SU-DHL-6 (cell line): ENCODE measurements around the gene PGAM2.

ENCODE experiments used
- H2AFZ ChIP-seq: fragments of 200-600 bp; sonication (generic); 2 replicates; pipeline ENCODE4 v1.6.1; 2014; ENCODE audit warnings: low read depth, mild to moderate bottlenecking, moderate library complexity, mixed read lengths, antibody characterized with exemption, low read length; ENCODE audit not compliant: severe bottlenecking
- H3F3A ChIP-seq: fragments of 200-600 bp; shearing (Covaris generic); 2 replicates; pipeline ENCODE4 v1.6.0; 2016; ENCODE audit warnings: antibody characterized with exemption, mild to moderate bottlenecking; ENCODE audit not compliant: insufficient read depth
- H3K27ac ChIP-seq: fragments of 200-600 bp; sonication (generic); 2 replicates; pipeline ENCODE4 v1.5.1; 2016; ENCODE audit warnings: low read depth, mild to moderate bottlenecking, low read length, moderate library complexity, mixed read lengths
- H3K27me3 ChIP-seq: fragments of 200-600 bp; sonication (generic), shearing (Covaris generic); 2 replicates; pipeline ENCODE4 v1.6.0; 2014; ENCODE audit warnings: mild to moderate bottlenecking, low read length
- H3K36me3 ChIP-seq: fragments of 200-600 bp; sonication (generic); 2 replicates; pipeline ENCODE4 v1.6.1; 2014; ENCODE audit warnings: mild to moderate bottlenecking, low read length, mixed read lengths
- H3K4me2 ChIP-seq: fragments of 300-600, 200-600 bp; shearing (Covaris generic), sonication (generic); 2 replicates; pipeline ENCODE4 v1.6.0; 2014; ENCODE audit warnings: low read length, low read depth, mild to moderate bottlenecking; ENCODE audit not compliant: poor library complexity, severe bottlenecking
- H3K4me3 ChIP-seq: fragments of 200-600 bp; sonication (generic); 2 replicates; pipeline ENCODE4 v1.5.1; 2014; ENCODE audit warnings: antibody characterized with exemption, low read length, mild to moderate bottlenecking, mixed read lengths; ENCODE audit not compliant: insufficient read depth, poor library complexity, severe bottlenecking
- H3K79me2 ChIP-seq: fragments of 200-600 bp; sonication (generic); 2 replicates; pipeline ENCODE4 v1.6.1; 2014; ENCODE audit warnings: mild to moderate bottlenecking, low read length, moderate library complexity; ENCODE audit not compliant: insufficient read depth
- H3K9ac ChIP-seq: fragments of 200-600 bp; sonication (generic); 2 replicates; pipeline ENCODE4 v1.7.0; 2014; ENCODE audit warnings: mild to moderate bottlenecking, low read length
- H3K9me2 ChIP-seq: fragments of 200-600 bp; sonication (generic); replicated peaks from 2 replicates; pipeline ENCODE4 v1.6.1; 2014; ENCODE audit warnings: low read length; ENCODE audit not compliant: insufficient read depth
- H3K9me3 ChIP-seq: fragments of 200-600 bp; sonication (generic); 2 replicates; pipeline ENCODE4 v1.6.1; 2014; ENCODE audit warnings: low read length, mixed read lengths; ENCODE audit not compliant: insufficient read depth
- H4K20me1 ChIP-seq: fragments of 200-600 bp; sonication (generic); 2 replicates; pipeline ENCODE4 v1.6.1; 2014; ENCODE audit warnings: low read depth, mild to moderate bottlenecking, antibody characterized with exemption, low read length, moderate library complexity, mixed read lengths
- EZH2phosphoT487 ChIP-seq: fragments of 200-600 bp; sonication (generic), shearing (Covaris generic); conservative IDR thresholded peaks from 2 replicates; pipeline ENCODE4 v1.6.1; 2018; ENCODE audit warnings: mild to moderate bottlenecking, antibody characterized with exemption, low read length, moderate library complexity, mixed read lengths
- TF ChIP-seq, protein P1 (sequence below): fragments of 200-600 bp; sonication (generic); IDR thresholded peaks from one replicate; pipeline ENCODE4 v1.5.1; 2017; ENCODE audit warnings: antibody characterized with exemption, mild to moderate bottlenecking, low read length, moderate library complexity; ENCODE audit not compliant: insufficient read depth, poor library complexity, severe bottlenecking

Gene PGAM2

GRCh38 chr7:44067064-44067951 lies 1.9 kb upstream of the PGAM2 start:
- Histone ChIP-seq H3F3A (peaks cover 15% of the 10 kb centered on the region), H3K9me3 (no peaks in the 10 kb centered on the region), H3K27ac (no peak overlapping the region), H3K36me3 (no peaks in the 10 kb centered on the region), H2AFZ (no peak overlapping the region), H3K4me2 (no peak overlapping the region), H3K79me2 (no peaks in the 10 kb centered on the region), H3K9me2 (no peaks in the 10 kb centered on the region), H4K20me1 (peaks cover 4% of the 10 kb centered on the region; the same call in 1 of the 2 replicates), H3K27me3 (no peaks in the 10 kb centered on the region), H3K4me3 (no peak overlapping the region), H3K9ac (no peak overlapping the region)
- TF ChIP-seq, protein P1, sequence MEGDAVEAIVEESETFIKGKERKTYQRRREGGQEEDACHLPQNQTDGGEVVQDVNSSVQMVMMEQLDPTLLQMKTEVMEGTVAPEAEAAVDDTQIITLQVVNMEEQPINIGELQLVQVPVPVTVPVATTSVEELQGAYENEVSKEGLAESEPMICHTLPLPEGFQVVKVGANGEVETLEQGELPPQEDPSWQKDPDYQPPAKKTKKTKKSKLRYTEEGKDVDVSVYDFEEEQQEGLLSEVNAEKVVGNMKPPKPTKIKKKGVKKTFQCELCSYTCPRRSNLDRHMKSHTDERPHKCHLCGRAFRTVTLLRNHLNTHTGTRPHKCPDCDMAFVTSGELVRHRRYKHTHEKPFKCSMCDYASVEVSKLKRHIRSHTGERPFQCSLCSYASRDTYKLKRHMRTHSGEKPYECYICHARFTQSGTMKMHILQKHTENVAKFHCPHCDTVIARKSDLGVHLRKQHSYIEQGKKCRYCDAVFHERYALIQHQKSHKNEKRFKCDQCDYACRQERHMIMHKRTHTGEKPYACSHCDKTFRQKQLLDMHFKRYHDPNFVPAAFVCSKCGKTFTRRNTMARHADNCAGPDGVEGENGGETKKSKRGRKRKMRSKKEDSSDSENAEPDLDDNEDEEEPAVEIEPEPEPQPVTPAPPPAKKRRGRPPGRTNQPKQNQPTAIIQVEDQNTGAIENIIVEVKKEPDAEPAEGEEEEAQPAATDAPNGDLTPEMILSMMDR = no peak
- no peak for TF ChIP-seq EZH2phosphoT487

DNA sequence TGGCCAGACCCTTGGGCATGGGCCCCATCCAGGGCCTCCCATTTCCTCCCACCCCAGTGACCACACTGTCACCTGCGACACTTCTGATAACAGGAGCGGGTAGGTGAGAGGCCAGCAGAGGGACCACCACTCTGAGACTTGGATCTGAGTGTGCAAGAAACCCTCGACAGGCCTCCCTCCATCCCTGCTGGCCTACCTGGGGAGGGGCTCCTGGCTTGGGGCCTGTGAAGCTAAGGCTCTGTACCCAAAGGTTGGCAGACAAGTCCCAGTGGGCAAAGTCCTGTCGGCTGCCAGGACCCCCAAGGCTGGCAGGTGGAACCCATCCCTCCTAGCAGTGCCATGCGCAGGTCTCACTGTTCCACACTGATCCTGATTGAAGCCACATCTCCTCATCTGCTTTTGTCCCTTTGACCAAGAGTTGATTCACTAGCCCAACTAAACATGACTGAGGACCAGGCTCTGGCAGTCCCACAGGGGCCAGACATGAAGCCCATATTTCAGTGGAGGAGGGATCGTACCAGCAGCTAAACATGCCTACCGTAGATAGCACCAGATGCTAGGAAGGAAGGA lies 1.2 kb upstream of the PGAM2 start:
- Histone ChIP-seq H4K20me1 (peaks cover 4% of the 10 kb centered on the region; the same call in 1 of the 2 replicates), H3K4me2 (no peak overlapping the region), H2AFZ (no peak overlapping the region), H3K27ac (no peak overlapping the region), H3K79me2 (no peaks in the 10 kb centered on the region), H3K9me3 (no peaks in the 10 kb centered on the region), H3K9ac (no peak overlapping the region), H3K9me2 (no peaks in the 10 kb centered on the region), H3K36me3 (no peaks in the 10 kb centered on the region), H3K27me3 (no peaks in the 10 kb centered on the region), H3K4me3 (no peak overlapping the region), H3F3A (peaks cover 15% of the 10 kb centered on the region)
- TF ChIP-seq EZH2phosphoT487 = no peak
- TF ChIP-seq, protein P1 = no peak

GRCh38 chr7:44066111-44066460 lies 719 bp upstream of the PGAM2 start:
- TF ChIP-seq EZH2phosphoT487 = no peak
- TF ChIP-seq, protein P1 = no peak
- Histone ChIP-seq H4K20me1 (peaks cover 4% of the 10 kb centered on the region; the same call in 1 of the 2 replicates), H3K27ac (no peak overlapping the region), H2AFZ (no peak overlapping the region), H3K36me3 (0 out of 2 replicates have a peak, but pooled peaks cover 3% of the 10 kb centered on the region), H3K4me2 (no peak overlapping the region), H3K9me2 (no peaks in the 10 kb centered on the region), H3K27me3 (no peaks in the 10 kb centered on the region), H3K4me3 (no peak overlapping the region), H3K9ac (no peak overlapping the region), H3F3A (peaks cover 15% of the 10 kb centered on the region), H3K9me3 (no peaks in the 10 kb centered on the region), H3K79me2 (no peaks in the 10 kb centered on the region)
